GM21528 (cell line): ENCODE data around the gene TACC3.

Experiments
- ATAC-seq: cut with Tn5 transposase; IDR thresholded peaks from one replicate; pipeline ENCODE4 v1.9.1; 2021; ENCODE audit warnings: mild to moderate bottlenecking, moderate library complexity; ENCODE audit not compliant: unreplicated experiment, low FRiP score

Gene TACC3

DNA sequence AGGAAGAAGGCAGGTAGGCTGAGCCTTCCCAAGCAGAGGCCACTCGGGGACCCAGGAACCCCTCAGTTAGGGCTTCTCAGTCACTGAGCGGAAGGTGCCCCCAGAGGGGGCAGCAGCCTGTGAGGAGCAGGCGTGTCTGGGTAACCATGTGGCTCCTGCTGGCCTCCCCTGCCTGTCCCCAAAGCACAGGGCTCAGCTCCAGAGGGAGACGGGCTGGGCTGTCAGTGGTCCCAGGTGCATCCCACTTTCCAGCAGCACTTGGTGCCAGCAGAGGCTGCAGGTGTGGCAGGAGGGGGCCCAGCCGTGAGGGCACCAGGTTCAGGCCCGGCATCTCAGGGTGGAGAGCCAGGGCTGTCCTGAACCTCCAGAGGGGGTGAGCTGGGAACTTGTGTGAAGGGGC, 22.7 kb downstream of the TACC3 start:
- ATAC-seq = no peak

GRCh38 chr4:1744552-1744951, 23.2 kb downstream of the TACC3 start:
- ATAC-seq = no peak

DNA sequence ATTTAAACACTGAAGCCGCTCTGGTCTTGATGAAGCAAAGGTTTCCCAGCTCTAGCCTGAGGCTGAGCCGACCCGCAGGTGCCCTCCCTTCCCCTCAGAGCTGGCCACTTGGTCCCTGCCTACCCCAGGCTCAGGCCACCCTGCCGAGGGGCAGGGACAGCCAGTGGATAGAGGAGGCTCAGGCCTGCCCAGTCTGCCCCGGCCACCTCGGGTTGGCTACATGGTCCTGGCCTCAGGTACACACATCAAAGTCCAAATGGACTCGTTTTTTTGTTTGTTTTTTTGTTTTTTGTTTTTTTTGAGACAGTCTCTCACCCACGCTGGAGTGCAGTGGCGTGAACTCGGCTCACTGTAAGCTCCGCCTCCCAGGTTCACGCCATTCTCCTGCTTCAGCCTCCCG, 23.8 kb downstream of the TACC3 start:
- no peak for ATAC-seq

DNA sequence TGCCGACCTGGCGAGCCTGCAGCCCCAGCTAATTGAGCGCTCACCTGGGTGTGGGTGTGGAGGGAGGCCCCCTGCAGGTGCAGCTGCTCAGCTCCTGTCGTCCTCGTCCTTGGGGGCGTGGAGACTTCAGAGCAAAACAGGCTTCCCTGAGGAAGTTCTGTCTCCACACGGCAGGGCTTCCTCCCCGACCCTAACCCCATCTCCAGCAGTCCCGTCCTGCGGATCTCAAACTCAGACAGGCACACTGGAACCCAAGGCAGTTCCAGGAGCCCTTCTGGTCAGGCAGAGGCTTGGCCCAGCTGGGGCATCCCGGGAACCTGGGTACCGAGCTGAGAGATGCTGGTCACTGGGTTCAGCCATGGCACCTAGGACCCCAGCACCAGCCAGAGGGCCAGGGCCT, 24.4 kb downstream of the TACC3 start:
- no peak for ATAC-seq

DNA sequence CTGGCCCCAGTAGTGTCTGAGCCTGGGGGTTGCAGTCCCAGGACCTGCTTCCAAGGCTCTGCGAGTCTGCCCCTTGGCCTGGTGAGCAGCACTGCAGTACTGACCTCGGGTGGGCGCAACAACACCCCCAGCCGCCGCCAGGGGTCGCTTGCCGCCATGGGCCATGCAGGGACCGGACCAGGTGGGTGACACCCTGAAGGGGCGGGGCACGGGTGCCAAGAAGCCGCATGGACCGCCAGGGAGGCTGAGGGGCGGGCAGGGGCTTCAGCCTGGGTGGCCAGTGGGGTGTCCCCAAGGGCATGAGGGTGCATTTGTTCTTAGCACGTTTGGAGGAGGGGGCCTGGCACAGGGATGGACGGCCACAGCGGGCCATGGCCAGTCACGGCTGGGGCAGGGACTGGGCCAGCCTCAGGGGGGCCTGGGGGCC, 25.0 kb downstream of the TACC3 start:
- ATAC-seq = no peak

- ATAC-seq = no peak
These were observed 25.7 kb downstream of the TACC3 start for GRCh38 chr4:1746919-1747602.

DNA sequence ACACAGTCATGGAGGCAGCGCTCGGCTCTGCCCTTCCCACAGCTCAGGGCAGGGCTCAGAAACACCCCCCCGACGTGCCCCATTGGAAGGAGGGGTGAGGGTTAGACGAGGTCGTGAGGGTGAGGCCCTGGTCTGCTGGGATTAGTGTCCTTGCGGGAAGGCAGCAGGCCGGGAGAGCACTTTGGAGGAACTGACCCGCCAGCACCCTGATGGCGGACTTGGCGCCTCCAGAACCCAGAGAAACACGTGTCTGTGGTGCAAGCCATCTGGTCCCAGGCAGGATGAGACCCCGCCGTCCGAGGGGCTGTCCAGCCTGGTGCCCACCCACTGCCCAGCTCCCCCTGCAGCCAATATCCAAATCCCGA, 26.3 kb downstream of the TACC3 start:
- ATAC-seq = no peak

- no peak for ATAC-seq
These were observed 27.2 kb downstream of the TACC3 start for GRCh38 chr4:1748465-1748995.

- ATAC-seq = no peak
These were observed 28.0 kb downstream of the TACC3 start for GRCh38 chr4:1749370-1749769.

- ATAC-seq = no peak
These were observed 28.5 kb downstream of the TACC3 start for GRCh38 chr4:1749826-1750225.

- ATAC-seq = no peak
These were observed 29.2 kb downstream of the TACC3 start for GRCh38 chr4:1750381-1751154.

DNA sequence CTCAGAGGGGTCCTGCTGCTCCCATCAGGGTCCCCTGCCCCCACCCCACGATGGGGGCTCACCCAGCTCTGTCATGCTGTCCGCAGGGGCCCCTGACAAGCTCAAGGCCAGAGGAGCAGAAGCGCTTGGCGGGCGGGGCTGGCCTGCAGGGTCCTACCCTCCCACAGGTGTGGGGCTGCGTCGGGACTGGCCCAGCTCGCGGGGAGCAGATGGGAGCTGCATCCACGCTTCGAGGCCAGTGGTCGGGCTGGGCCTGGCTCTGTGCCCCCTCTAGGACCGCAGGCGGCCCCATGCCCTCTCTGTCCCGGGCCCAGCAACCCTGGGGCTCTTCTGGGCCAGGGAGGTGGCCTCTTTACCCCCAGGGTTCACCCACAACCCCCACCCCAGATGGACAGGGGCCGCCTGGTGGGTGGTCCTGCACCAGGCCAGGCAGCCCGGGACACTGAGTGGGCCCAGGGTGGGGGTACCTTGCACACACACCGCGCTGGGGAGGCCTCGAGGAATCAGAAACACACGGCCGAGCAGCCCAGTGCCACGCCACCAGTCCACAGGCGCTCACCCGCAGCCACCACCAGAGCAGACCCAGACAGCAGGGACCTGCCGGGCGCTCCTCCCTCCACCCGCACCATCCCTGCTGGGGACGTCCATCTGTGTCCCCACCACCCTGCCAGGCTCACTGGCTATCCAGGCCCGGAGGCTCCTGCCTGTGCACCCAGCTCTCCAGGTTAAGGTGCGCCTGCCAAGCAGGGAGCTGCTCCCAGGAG, 30.0 kb downstream of the TACC3 start:
- no peak for ATAC-seq

- ATAC-seq = no peak
These were observed 30.6 kb downstream of the TACC3 start for GRCh38 chr4:1751919-1752283.

GRCh38 chr4:1752284-1753041, 31.1 kb downstream of the TACC3 start:
- no peak for ATAC-seq

DNA sequence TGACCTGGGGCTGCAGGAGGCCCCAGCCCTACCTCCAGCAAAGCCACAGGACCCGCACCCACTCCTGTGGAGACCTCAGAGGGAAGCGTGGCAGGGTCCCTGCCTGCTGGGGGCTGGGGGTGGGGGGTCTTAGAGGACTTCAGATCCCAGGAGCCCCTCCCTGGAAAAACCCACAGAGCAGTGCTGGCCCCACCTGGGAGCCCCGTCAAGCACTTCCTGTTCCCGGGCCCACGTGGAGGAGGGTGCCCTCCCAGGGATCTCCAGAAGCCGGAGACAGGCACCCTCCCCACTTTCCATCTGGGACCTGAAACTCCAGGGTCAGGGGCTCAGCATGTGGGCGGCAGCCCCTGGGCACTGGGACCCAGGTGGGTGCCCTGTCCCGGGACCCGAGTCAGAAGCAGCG, 32.0 kb downstream of the TACC3 start:
- ATAC-seq = no peak

- no peak for ATAC-seq
These were observed 32.5 kb downstream of the TACC3 start for GRCh38 chr4:1753697-1754311.

DNA sequence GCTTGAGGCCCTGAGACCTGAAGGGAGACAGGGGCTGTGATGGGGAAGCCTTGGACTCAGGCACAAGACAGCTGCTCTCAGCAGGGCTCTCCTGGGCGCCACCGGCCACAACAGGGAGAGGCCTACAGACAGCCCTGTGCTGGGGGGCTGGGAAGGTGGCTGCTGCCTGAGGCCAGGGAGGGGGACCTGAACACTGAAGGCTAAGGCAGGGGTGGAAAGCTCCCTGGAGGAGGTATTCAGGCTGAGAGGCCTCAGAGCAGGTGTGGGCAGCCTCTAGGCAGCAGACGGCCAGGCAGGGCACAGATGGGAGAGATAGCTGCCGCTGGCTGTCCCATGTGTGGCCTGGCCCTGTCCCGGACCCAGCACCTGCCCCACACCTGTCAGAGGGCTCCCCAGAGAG, 33.0 kb downstream of the TACC3 start:
- ATAC-seq = no peak

DNA sequence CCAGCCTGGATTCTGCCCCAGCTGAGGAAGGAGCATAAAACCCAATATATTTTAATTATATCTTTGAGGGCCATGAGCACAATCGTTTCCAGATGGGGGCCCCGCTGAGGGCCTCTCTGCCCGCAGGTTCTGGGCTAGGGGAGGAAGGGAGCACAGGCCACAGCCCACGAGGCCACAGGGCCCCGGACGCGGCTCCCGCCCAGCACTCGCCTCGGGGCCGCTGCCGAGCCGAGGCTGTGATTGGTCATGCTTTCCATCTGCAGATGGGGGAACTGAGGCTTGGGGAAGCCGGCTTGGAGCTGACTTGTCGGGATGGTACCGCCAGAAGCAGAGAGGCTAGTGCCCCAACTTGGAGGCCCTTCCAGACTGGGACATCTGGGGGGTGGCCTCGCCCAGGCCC, 34.0 kb downstream of the TACC3 start:
- ATAC-seq = no peak

DNA sequence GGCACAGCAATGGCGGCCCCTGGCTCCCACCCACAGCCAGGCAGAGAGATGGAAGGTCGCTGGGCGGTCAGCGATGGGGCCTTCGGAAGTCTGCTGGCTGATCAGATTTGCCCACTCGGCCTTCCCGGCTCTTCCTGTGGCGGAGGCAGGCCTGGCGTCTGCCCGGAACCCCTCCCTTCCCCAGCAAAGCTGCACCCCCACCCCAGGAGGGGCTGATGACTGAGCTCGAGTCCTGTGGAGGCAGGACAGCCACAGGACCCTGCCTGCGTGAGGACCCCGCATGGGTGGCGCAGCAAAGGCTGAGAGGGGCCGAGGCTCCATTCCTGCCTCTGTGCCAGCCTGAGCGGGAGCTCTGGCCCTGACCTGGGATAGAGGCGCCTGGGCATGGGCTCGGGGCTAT, 34.8 kb downstream of the TACC3 start:
- ATAC-seq = no peak
